Activated T-cell treated with anti-CD3 and anti-CD28 coated beads, Interleukin-2, amount 50 U/mL, for 1 hour (primary cell): ENCODE results near the gene TXNRD2.
"Not testable (repeated sequence)": the region's sequence is repeated elsewhere in the genome, so short reads cannot be mapped to it uniquely, and the experiment has no call there.

Experiments used
- DNase-seq: peaks from one replicate; pipeline ENCODE4 v3.0.0-alpha.2; 2020

TXNRD2 gene

GRCh38 chr22:19841641-19842392 lies 99.8 kb downstream of the TXNRD2 start:
- DNase-seq: no peak

- DNase-seq: no peak
Observed at GRCh38 chr22:19840955-19841640, 100.5 kb downstream of the TXNRD2 start.

- no peak for DNase-seq
Observed at GRCh38 chr22:19840059-19840458, 101.6 kb downstream of the TXNRD2 start.

- no peak for DNase-seq
Observed at GRCh38 chr22:19837915-19838314, 103.7 kb downstream of the TXNRD2 start.

- no peak for DNase-seq
Observed at GRCh38 chr22:19836512-19836911, 105.1 kb downstream of the TXNRD2 start.

- no peak for DNase-seq
Observed at GRCh38 chr22:19834599-19834998, 107.0 kb downstream of the TXNRD2 start.

- DNase-seq: not testable (repeated sequence)
Observed at GRCh38 chr22:19833327-19833726, 108.3 kb downstream of the TXNRD2 start.

- DNase-seq: no peak
Observed at GRCh38 chr22:19832476-19833108, 109.0 kb downstream of the TXNRD2 start.

GRCh38 chr22:19831979-19832378 lies 109.6 kb downstream of the TXNRD2 start:
- DNase-seq: not testable (repeated sequence)

GRCh38 chr22:19831016-19831415 lies 110.6 kb downstream of the TXNRD2 start:
- no peak for DNase-seq

GRCh38 chr22:19828035-19828401 lies 113.6 kb downstream of the TXNRD2 start:
- no peak for DNase-seq

GRCh38 chr22:19827341-19828034 lies 114.1 kb downstream of the TXNRD2 start:
- no peak for DNase-seq

GRCh38 chr22:19826619-19826950 lies 115.0 kb downstream of the TXNRD2 start:
- no peak for DNase-seq

- no peak for DNase-seq
Observed at GRCh38 chr22:19825904-19826618, 115.6 kb downstream of the TXNRD2 start.
